Left kidney (tissue), 2 donors: Measurements from ENCODE around the gene ESYT1. TPM values are rescaled to one million over a fixed set of nuclear protein-coding genes. Genes with fewer than 3 reads are reported as not detected.
A peak's percentile ranks its signal among the peaks of the same experiment; 100 is the strongest.
"Not testable (repeated sequence)": the region's sequence is repeated elsewhere in the genome, so short reads cannot be mapped to it uniquely, and the experiment has no call there.

Experiments
- DNase-seq: peaks from one replicate; pipeline ENCODE4 v3.0.0-alpha.2; 2013
- polyA plus RNA-seq: library from polyadenylated mRNA; unstranded; fragments of 120-200 nt; gene quantifications from one replicate; pipeline ENCODE4 v1.2.1, GENCODE V29; 2013; ENCODE audit not compliant: insufficient read length

ESYT1 gene
- polyA plus RNA-seq, 1 donor = 81.2 TPM

GRCh38 chr12:56102683-56103065 is 25.4 kb upstream of the ESYT1 start:
- no peak for DNase-seq

DNA sequence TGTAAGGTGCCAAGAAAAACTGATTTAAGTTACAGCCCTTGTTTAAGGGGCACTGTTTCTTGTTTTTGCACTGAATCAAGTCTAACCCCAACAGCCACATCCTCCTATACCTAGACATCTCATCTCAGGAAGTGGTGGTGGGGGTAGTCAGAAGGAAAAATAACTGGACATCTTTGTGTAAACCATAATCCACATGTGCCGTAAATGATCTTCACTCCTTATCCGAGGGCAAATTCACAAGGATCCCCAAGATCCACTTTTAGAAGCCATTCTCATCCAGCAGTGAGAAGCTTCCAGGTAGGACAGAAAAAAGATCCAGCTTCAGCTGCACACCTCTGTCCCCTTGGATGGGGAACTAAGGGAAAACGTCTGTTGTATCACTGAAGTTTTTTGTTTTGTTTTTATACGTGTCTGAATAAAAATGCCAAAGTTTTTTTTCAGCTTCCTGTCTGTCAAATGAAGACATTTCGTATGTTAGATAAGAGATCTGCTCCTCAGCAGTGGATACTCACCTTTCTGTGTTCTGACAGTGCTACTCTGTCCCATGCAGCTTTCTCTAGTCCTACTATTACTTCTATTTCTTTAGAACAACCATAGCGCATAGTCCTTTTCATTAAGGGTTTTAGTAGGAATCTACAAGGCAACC is 24.9 kb upstream of the ESYT1 start:
- DNase-seq = no peak

DNA sequence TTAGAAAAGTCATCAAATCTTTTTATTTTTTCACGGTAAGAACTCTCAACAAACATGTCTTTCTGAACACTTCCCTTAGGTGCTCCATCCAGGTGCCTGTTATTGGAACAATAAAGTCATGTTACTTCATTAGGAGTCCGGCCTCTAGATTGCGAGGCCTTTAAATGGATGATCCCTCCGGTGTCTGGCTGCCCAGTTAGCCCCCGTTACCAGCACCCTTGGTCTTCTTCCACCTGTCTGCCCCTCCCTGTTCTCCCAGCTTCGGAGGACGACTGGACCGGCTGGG is 24.3 kb upstream of the ESYT1 start:
- no peak for DNase-seq

- peak; percentile 99 for DNase-seq
Measured at GRCh38 chr12:56104109-56104814, 23.8 kb upstream of the ESYT1 start, which contains the start of gene PA2G4. TSS of gene PA2G4 (plus strand) at chr12:56104559. CDS start at chr12:56104738, 179 bp downstream.

DNA sequence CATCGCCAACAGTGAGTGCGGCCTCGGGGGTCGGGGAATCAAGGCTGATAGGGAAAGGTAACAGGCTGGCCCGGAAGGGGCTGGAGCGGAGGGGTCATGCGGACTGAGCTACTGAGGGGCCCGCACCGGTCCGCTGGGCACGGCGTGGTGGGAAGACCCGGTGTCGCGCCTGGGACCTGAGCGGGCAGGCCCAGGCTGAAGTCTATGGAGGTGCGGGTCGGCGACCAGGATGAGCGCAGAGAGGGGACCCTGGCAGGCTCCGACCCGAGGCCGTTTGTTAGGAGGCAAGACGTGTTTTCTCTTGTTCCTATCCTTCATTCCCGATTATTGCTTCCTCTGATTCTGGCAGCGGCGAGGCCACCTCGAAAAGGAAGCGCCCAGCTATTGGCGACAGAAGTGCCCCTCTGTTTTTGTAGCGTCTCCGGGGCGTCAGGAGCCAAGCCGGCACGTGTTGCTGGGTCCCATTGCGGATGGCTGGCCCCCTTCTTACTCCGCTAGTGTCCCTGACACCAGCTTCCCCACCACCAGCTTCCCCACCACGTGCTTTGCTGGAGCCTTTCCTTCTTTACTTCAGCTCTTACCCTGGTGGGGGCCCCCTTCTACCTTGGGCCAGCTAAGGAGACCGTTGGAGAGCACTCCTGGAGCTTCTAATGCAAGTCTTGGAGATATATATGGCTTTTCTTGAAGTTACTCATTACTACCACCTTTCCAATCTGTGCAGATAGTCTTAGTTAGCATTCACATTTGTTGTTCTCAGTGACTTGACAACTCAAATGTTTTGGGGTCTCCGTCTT is 23.1 kb upstream of the ESYT1 start:
- DNase-seq = no peak

DNA sequence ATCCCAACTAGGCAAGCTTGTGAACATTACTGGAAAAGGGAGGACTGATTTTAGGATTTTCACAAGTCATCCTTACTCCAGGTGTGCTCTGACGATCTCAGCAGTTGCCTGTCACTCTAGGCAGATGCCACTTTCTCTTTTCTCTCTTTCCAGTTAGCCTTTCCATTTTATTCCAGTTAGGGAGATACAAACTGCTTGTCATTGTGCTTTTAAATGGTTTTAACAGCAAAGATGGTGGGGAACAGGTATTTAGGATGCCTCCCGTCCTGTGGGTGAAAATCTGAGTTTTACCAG is 22.5 kb upstream of the ESYT1 start:
- DNase-seq = no peak

GRCh38 chr12:56107242-56107641 is 20.8 kb upstream of the ESYT1 start:
- no peak for DNase-seq

DNA sequence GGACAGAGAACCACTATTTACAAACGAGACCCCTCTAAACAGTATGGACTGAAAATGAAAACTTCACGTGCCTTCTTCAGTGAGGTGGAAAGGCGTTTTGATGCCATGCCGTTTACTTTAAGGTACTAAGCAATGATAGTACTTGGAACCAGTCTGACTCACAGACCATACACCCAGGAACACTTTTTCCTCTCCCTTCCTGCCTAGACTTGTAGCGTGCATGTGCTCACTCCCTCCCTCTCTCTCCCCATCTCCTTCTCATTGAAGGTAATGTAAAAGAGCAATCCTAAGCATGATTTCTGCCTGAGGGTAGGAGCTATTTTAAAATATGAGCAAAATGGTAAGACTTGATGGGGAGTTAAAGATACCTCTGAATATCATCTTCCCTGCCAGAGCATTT is 17.5 kb upstream of the ESYT1 start:
- DNase-seq = no peak

- no peak for DNase-seq
Measured at GRCh38 chr12:56114084-56114483, 14.0 kb upstream of the ESYT1 start.

- no peak for DNase-seq
Measured at GRCh38 chr12:56115329-56115728, 12.7 kb upstream of the ESYT1 start.

GRCh38 chr12:56116267-56117081 is 11.6 kb upstream of the ESYT1 start, which contains the start of gene RPL41:
TSS of gene RPL41 (plus strand) at chr12:56116633.
- DNase-seq = peak; percentile 98

DNA sequence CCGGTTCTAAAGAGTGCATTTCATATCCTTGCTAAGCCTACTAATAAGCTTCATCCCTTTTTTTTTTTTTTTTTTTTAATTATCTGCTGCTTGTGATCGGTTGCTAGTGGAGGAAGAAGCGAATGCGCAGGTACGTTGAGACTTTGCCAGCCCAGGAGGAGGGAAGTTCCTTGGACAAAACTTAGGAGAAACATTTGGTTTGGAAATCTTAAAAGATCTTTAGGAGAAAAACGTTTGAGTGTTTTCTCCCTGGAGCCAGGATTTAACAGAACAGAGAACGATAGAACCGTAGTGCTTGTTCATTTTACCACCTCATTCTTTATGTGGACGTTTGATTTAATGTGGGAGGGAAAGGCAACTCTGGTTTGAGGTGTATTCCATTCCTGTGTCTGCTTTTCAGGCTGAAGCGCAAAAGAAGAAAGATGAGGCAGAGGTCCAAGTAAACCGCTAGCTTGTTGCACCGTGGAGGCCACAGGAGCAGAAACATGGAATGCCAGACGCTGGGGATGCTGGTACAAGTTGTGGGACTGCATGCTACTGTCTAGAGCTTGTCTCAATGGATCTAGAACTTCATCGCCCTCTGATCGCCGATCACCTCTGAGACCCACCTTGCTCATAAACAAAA is 10.9 kb upstream of the ESYT1 start:
- not testable (repeated sequence) for DNase-seq

DNA sequence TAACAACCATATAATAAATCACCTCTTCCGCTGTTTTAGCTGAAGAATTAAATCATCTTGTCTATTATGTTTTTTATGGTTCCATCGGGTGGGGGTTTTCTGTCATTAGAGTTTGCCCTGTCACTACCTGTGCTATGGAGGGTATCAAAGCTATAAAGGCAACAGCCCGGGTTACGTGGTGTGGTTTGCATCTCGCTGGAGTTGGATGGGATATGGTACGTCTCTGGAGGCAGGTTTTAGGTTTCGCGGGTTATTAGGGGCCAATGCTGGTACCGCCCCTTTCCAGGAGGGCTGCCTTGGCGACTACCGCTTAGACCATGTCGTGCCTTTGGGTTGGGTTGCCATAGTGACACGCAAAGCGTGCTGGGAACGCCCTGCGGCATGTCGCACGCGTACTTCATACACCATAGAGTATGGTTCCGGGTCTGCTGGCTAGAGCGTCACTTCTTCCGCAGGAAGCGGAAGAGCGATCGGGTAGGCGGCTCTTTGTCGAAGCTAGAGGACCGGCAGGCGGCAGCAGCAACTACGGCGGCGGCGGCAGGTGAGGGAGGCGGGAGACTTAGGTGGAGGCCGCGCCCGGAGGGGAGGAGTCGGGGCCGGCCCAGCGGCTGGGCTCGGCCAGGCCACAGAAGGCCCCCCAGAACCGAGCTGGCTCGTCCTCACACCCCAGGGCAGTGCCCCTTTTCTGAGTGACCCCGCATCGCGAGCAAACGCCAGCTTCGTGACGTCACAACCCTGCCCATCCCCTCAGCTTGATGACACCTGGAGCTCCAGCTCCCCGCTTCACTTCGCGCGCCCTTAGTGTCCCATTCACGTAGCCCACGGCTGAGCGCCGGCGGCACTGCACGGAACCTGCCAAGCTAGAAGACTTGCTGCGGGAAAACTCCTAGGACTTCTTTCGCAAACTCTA is 10.0 kb upstream of the ESYT1 start, which contains the start of gene ZC3H10:
Gene ZC3H10, plus strand, starts transcription at position 489 of the 910 bp plus-strand sequence. CDS start 2,297 bp downstream, outside the sequence.
- DNase-seq = peak; percentile 98

GRCh38 chr12:56118688-56119357 is 9.2 kb upstream of the ESYT1 start:
- DNase-seq = no peak

GRCh38 chr12:56119361-56119796 is 8.7 kb upstream of the ESYT1 start:
- DNase-seq = peak; percentile 88

DNA sequence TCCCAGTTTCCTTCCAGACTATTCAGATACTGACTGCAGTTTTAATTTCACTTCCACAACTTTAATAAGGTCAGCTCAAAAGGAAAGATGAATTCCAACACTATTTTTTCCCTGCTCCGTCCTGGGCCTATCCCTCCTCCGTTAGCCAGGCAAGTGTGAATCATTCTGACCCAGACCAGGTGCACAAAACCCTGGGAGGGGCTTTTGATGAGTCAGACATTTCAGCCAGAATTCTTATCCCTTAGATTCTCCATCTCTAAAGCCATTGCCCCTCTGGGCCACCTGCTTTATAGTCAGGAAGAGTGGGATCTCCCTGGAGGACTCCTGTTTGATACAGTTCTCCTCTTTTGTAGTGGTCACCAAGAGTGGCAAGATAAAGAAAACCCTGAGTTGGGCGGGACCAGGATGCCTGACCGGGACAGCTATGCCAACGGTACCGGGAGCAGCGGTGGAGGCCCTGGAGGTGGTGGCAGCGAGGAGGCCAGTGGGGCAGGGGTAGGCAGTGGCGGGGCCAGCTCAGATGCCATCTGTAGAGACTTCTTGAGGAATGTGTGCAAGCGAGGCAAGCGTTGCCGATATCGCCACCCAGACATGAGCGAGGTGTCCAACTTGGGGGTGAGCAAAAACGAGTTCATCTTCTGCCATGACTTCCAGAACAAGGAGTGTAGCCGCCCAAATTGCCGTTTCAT is 7.8 kb upstream of the ESYT1 start:
- DNase-seq = no peak

- DNase-seq = no peak
Measured at GRCh38 chr12:56121204-56121870, 6.7 kb upstream of the ESYT1 start.

- no peak for DNase-seq
Measured at GRCh38 chr12:56122637-56123036, 5.4 kb upstream of the ESYT1 start.

DNA sequence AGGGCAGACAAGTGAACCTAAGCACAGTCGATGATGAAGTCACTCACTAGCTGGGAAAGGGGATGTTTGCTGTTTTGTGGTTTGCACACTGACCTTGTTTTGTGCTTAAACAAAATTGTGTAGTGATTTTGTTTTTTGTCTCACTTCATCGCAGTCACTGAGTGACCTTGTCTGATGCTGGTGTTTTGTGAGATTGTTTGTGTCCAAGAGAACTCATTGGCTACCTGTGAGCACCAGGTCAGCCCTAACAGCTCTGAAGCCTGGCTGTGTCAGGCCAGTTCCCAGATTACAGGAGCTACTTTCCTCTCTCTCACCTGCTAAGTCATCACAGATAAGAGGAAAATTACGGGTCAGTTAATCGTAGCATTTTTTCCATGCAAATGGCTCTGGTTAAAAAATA is 3.9 kb upstream of the ESYT1 start:
- no peak for DNase-seq
